ENCODE measurements around the gene KCNH8.

KCNH8 gene

GRCh38 chr3:19394946-19395345 lies 246.6 kb downstream of the KCNH8 start:
- no peak for DNase-seq

GRCh38 chr3:19396726-19397125 lies 248.4 kb downstream of the KCNH8 start:
- no peak for DNase-seq

GRCh38 chr3:19399356-19399755 lies 251.0 kb downstream of the KCNH8 start:
- no peak for DNase-seq

GRCh38 chr3:19399836-19400235 lies 251.5 kb downstream of the KCNH8 start:
- no peak for DNase-seq

- no peak for DNase-seq
Observed at GRCh38 chr3:19420159-19420558, 271.8 kb downstream of the KCNH8 start.

- DNase-seq, result no peak
Observed at GRCh38 chr3:19425825-19426224, 277.5 kb downstream of the KCNH8 start.

- no peak for DNase-seq
Observed at GRCh38 chr3:19427422-19428149, 279.3 kb downstream of the KCNH8 start.

GRCh38 chr3:19428729-19429128 lies 280.4 kb downstream of the KCNH8 start:
- DNase-seq, result no peak

GRCh38 chr3:19432669-19433068 lies 284.4 kb downstream of the KCNH8 start:
- DNase-seq, result no peak

- no peak for DNase-seq
Observed at GRCh38 chr3:19436746-19437145, 288.4 kb downstream of the KCNH8 start.

- no peak for DNase-seq
Observed at GRCh38 chr3:19439944-19440343, 291.6 kb downstream of the KCNH8 start.

GRCh38 chr3:19446138-19446537 lies 297.8 kb downstream of the KCNH8 start:
- no peak for DNase-seq

- no peak for DNase-seq
Observed at GRCh38 chr3:19446687-19447086, 298.4 kb downstream of the KCNH8 start.

GRCh38 chr3:19455546-19455945 lies 307.2 kb downstream of the KCNH8 start:
- no peak for DNase-seq

GRCh38 chr3:19456738-19457137 lies 308.4 kb downstream of the KCNH8 start:
- DNase-seq, result no peak

GRCh38 chr3:19457449-19457848 lies 309.1 kb downstream of the KCNH8 start:
- no peak for DNase-seq

GRCh38 chr3:19467761-19468160 lies 319.5 kb downstream of the KCNH8 start:
- DNase-seq, result no peak

GRCh38 chr3:19471138-19471537 lies 322.8 kb downstream of the KCNH8 start:
- no peak for DNase-seq

- no peak for DNase-seq
Observed at GRCh38 chr3:19473971-19474580, 325.8 kb downstream of the KCNH8 start.

- DNase-seq, result no peak
Observed at GRCh38 chr3:19476281-19476680, 328.0 kb downstream of the KCNH8 start.

- no peak for DNase-seq
Observed at GRCh38 chr3:19485267-19485666, 337.0 kb downstream of the KCNH8 start.

GRCh38 chr3:19487386-19487785 lies 339.1 kb downstream of the KCNH8 start:
- DNase-seq, result no peak

GRCh38 chr3:19488939-19489338 lies 340.6 kb downstream of the KCNH8 start:
- DNase-seq, result no peak

- no peak for DNase-seq
Observed at GRCh38 chr3:19489936-19490335, 341.6 kb downstream of the KCNH8 start.

- no peak for DNase-seq
Observed at GRCh38 chr3:19506171-19506570, 357.9 kb downstream of the KCNH8 start.
